ENCODE data around the gene SDS. TPM values are rescaled to one million over a fixed set of nuclear protein-coding genes. Genes with fewer than 3 reads are reported as not detected.

The SDS gene
- total and polyA plus RNA-seq, 2 of the 13 experiments (the other 11 are each of a cell fraction or from before 2014, with no cell fraction given): not detected

DNA sequence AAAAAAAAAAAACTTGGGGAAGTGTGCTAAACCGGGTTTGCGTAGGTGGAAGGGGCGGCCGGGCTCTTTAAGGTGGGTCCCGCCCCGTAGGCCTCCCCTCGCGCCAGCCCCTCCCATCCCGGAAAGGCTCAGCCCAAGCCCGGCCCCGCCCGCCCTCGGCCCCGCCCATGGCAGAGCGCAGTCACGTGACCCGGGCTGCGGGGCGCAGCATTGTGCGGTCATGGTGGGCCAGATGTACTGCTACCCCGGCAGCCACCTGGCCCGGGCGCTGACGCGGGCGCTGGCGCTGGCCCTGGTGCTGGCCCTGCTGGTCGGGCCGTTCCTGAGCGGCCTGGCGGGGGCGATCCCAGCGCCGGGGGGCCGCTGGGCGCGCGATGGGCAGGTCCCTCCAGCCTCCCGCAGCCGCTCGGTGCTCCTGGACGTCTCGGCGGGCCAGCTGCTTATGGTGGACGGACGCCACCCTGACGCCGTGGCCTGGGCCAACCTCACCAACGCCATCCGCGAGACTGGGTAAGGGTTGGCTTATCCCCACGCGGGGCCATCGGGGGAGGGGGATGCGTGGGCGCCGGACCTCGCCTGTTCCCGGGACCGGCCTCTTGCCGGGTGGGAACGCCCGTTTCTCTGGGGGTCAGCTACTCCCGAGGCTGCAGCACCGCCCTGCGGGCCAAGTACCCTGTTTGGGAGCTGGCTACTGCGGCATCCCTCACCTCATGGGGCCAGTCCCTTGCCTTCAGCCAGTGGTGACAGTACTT, 45.1 kb downstream of the SDS start, which contains the start of gene PLBD2 (continued):
- TF ChIP-seq, protein P1, sequence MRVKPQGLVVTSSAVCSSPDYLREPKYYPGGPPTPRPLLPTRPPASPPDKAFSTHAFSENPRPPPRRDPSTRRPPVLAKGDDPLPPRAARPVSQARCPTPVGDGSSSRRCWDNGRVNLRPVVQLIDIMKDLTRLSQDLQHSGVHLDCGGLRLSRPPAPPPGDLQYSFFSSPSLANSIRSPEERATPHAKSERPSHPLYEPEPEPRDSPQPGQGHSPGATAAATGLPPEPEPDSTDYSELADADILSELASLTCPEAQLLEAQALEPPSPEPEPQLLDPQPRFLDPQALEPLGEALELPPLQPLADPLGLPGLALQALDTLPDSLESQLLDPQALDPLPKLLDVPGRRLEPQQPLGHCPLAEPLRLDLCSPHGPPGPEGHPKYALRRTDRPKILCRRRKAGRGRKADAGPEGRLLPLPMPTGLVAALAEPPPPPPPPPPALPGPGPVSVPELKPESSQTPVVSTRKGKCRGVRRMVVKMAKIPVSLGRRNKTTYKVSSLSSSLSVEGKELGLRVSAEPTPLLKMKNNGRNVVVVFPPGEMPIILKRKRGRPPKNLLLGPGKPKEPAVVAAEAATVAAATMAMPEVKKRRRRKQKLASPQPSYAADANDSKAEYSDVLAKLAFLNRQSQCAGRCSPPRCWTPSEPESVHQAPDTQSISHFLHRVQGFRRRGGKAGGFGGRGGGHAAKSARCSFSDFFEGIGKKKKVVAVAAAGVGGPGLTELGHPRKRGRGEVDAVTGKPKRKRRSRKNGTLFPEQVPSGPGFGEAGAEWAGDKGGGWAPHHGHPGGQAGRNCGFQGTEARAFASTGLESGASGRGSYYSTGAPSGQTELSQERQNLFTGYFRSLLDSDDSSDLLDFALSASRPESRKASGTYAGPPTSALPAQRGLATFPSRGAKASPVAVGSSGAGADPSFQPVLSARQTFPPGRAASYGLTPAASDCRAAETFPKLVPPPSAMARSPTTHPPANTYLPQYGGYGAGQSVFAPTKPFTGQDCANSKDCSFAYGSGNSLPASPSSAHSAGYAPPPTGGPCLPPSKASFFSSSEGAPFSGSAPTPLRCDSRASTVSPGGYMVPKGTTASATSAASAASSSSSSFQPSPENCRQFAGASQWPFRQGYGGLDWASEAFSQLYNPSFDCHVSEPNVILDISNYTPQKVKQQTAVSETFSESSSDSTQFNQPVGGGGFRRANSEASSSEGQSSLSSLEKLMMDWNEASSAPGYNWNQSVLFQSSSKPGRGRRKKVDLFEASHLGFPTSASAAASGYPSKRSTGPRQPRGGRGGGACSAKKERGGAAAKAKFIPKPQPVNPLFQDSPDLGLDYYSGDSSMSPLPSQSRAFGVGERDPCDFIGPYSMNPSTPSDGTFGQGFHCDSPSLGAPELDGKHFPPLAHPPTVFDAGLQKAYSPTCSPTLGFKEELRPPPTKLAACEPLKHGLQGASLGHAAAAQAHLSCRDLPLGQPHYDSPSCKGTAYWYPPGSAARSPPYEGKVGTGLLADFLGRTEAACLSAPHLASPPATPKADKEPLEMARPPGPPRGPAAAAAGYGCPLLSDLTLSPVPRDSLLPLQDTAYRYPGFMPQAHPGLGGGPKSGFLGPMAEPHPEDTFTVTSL (CRISPR knock-in tag; IDR thresholded peaks at IDR 0.05; ENCODE audit: borderline replicate concordance): peak; percentile 40; the same call in 1 of the 2 replicates
- TF ChIP-seq ZNF782 (CRISPR knock-in tag; IDR thresholded peaks at IDR 0.05; ENCODE audit: borderline replicate concordance) (peak; percentile 81; the same call in 1 of the 2 replicates), DNMT1 (CRISPR knock-in tag; IDR thresholded peaks at IDR 0.05) (0 out of 2 replicates have a peak, but pooled peaks have one; percentile 28), NFKB2 (CRISPR knock-in tag; IDR thresholded peaks at IDR 0.05; ENCODE audit: borderline replicate concordance) (0 out of 2 replicates have a peak, but pooled peaks have one; percentile 3), ZNF282 (IDR thresholded peaks at IDR 0.05; ENCODE audit: partially characterized antibody) (no peak), CAMTA2 (CRISPR knock-in tag; IDR thresholded peaks at IDR 0.05; ENCODE audit: borderline replicate concordance) (no peak), ZNF225 (CRISPR knock-in tag; IDR thresholded peaks at IDR 0.05) (no peak), SP140L (CRISPR knock-in tag; IDR thresholded peaks at IDR 0.05; ENCODE audit: borderline replicate concordance) (no peak), REPIN1 (CRISPR knock-in tag; IDR thresholded peaks at IDR 0.05; ENCODE audit: borderline replicate concordance, low read depth) (no peak), ZNF879 (CRISPR knock-in tag; IDR thresholded peaks at IDR 0.05) (no peak), HNRNPL (IDR thresholded peaks at IDR 0.05; ENCODE audit: low read depth, low read length) (no peak), NFIB (CRISPR knock-in tag; IDR thresholded peaks at IDR 0.05; ENCODE audit: borderline replicate concordance) (no peak), JARID2 (CRISPR knock-in tag; IDR thresholded peaks at IDR 0.05; ENCODE audit: insufficient replicate concordance) (no peak)
- TF ChIP-seq, protein P2, sequence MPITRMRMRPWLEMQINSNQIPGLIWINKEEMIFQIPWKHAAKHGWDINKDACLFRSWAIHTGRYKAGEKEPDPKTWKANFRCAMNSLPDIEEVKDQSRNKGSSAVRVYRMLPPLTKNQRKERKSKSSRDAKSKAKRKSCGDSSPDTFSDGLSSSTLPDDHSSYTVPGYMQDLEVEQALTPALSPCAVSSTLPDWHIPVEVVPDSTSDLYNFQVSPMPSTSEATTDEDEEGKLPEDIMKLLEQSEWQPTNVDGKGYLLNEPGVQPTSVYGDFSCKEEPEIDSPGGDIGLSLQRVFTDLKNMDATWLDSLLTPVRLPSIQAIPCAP (CRISPR knock-in tag; IDR thresholded peaks at IDR 0.05; ENCODE audit: low read depth): no peak
- TF ChIP-seq, protein P3, sequence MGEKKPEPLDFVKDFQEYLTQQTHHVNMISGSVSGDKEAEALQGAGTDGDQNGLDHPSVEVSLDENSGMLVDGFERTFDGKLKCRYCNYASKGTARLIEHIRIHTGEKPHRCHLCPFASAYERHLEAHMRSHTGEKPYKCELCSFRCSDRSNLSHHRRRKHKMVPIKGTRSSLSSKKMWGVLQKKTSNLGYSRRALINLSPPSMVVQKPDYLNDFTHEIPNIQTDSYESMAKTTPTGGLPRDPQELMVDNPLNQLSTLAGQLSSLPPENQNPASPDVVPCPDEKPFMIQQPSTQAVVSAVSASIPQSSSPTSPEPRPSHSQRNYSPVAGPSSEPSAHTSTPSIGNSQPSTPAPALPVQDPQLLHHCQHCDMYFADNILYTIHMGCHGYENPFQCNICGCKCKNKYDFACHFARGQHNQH (CRISPR knock-in tag; IDR thresholded peaks at IDR 0.05): peak; percentile 14; the same call in 1 of the 2 replicates
- TF ChIP-seq, protein P4, sequence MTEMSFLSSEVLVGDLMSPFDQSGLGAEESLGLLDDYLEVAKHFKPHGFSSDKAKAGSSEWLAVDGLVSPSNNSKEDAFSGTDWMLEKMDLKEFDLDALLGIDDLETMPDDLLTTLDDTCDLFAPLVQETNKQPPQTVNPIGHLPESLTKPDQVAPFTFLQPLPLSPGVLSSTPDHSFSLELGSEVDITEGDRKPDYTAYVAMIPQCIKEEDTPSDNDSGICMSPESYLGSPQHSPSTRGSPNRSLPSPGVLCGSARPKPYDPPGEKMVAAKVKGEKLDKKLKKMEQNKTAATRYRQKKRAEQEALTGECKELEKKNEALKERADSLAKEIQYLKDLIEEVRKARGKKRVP (CRISPR knock-in tag; IDR thresholded peaks at IDR 0.05): no peak
- TF ChIP-seq, protein P5, sequence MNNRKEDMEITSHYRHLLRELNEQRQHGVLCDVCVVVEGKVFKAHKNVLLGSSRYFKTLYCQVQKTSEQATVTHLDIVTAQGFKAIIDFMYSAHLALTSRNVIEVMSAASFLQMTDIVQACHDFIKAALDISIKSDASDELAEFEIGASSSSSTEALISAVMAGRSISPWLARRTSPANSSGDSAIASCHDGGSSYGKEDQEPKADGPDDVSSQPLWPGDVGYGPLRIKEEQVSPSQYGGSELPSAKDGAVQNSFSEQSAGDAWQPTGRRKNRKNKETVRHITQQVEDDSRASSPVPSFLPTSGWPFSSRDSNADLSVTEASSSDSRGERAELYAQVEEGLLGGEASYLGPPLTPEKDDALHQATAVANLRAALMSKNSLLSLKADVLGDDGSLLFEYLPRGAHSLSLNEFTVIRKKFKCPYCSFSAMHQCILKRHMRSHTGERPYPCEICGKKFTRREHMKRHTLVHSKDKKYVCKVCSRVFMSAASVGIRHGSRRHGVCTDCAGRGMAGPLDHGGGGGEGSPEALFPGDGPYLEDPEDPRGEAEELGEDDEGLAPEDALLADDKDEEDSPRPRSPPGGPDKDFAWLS (CRISPR knock-in tag; IDR thresholded peaks at IDR 0.05; ENCODE audit: borderline replicate concordance): no peak
